GM12891 (cell line): Measurements from ENCODE around the gene ZEB2.
"Not testable (repeated sequence)": the region's sequence is repeated elsewhere in the genome, so short reads cannot be mapped to it uniquely, and the experiment has no call there.

ENCODE experiments used
- DNase-seq: peaks from one replicate; pipeline ENCODE4 v3.0.0; 2011; ENCODE audit warnings: low spot score; ENCODE audit not compliant: insufficient read length
- FAIRE-seq: peaks from 2 replicates; lab custom pipeline; 2011; peaks lifted over from hg19 to GRCh38; lab: Jason Lieb, UNC
- PAX5 ChIP-seq: IDR thresholded peaks from 2 replicates; pipeline ENCODE4 v1.6.1; 2011; ENCODE audit warnings: low read length, moderate library complexity, mild to moderate bottlenecking; ENCODE audit not compliant: insufficient read depth, severe bottlenecking
- POLR2A ChIP-seq: IDR thresholded peaks from 2 replicates; pipeline ENCODE4 v1.6.1; 2011; ENCODE audit warnings: low read depth, low read length, control low read depth
- POLR2AphosphoS5 ChIP-seq: IDR thresholded peaks from 2 replicates; pipeline ENCODE4 v1.6.1; 2011; ENCODE audit warnings: low read depth, low read length, control low read depth
- POU2F2 ChIP-seq: IDR thresholded peaks from 2 replicates; pipeline ENCODE4 v1.6.1; 2011; ENCODE audit warnings: low read depth, mild to moderate bottlenecking, control low read depth, low read length, moderate library complexity
- SPI1 ChIP-seq: IDR thresholded peaks from 2 replicates; pipeline ENCODE4 v1.6.1; 2011; ENCODE audit warnings: low read depth, low read length, control low read depth
- TAF1 ChIP-seq: IDR thresholded peaks from 2 replicates; pipeline ENCODE4 v1.6.1; 2011; ENCODE audit warnings: low read depth, low read length, control low read depth

ZEB2 gene

GRCh38 chr2:144370937-144371584 is 148.9 kb downstream of the ZEB2 start:
- FAIRE-seq (no peak), DNase-seq (no peak)
- TF ChIP-seq TAF1 = no peak
- no peak for TF ChIP-seq POLR2A
- TF ChIP-seq POLR2AphosphoS5 = no peak

- no peak for TF ChIP-seq POU2F2
- TF ChIP-seq POLR2AphosphoS5 = no peak
- no peak for TF ChIP-seq SPI1
- no peak for TF ChIP-seq POLR2A
- FAIRE-seq (no peak), DNase-seq (no peak)
Observed at GRCh38 chr2:144369416-144369815, 150.5 kb downstream of the ZEB2 start.

GRCh38 chr2:144366825-144367429 is 153.0 kb downstream of the ZEB2 start:
- FAIRE-seq = no peak
- no peak for DNase-seq
- no peak for TF ChIP-seq TAF1
- no peak for TF ChIP-seq SPI1
- no peak for TF ChIP-seq PAX5
- no peak for TF ChIP-seq POU2F2
- TF ChIP-seq POLR2A = no peak
- TF ChIP-seq POLR2AphosphoS5 = no peak

GRCh38 chr2:144364944-144365738 is 154.8 kb downstream of the ZEB2 start:
- FAIRE-seq = no peak
- DNase-seq = no peak
- TF ChIP-seq PAX5 = no peak
- no peak for TF ChIP-seq TAF1
- TF ChIP-seq POLR2AphosphoS5 = no peak
- TF ChIP-seq SPI1 = no peak
- TF ChIP-seq POLR2A = no peak
- TF ChIP-seq POU2F2 = no peak

- not testable (repeated sequence) for DNase-seq, FAIRE-seq
Observed at GRCh38 chr2:144364247-144364646, 155.7 kb downstream of the ZEB2 start.

GRCh38 chr2:144362401-144362800 is 157.5 kb downstream of the ZEB2 start:
- FAIRE-seq (no peak), DNase-seq (no peak)
- no peak for TF ChIP-seq SPI1
- no peak for TF ChIP-seq POLR2AphosphoS5

- DNase-seq = no peak
- TF ChIP-seq PAX5 = no peak
- TF ChIP-seq SPI1 = no peak
- no peak for TF ChIP-seq POLR2A
- no peak for TF ChIP-seq POU2F2
- no peak for TF ChIP-seq POLR2AphosphoS5
- no peak for TF ChIP-seq TAF1
- no peak for FAIRE-seq
Observed at GRCh38 chr2:144361742-144362141, 158.2 kb downstream of the ZEB2 start.

GRCh38 chr2:144359684-144360083 is 160.2 kb downstream of the ZEB2 start:
- DNase-seq (no peak), FAIRE-seq (no peak)
- TF ChIP-seq POLR2A (no peak), SPI1 (no peak), POU2F2 (no peak), PAX5 (no peak), TAF1 (no peak), POLR2AphosphoS5 (no peak)

- peak; percentile 78 for TF ChIP-seq POU2F2
- TF ChIP-seq POLR2AphosphoS5 = peak; percentile 83; the same call in 1 of the 2 replicates
- TF ChIP-seq POLR2A = peak; percentile 93
- TF ChIP-seq PAX5 = no peak
- no peak for DNase-seq
- peak; percentile 66 for FAIRE-seq
Observed at GRCh38 chr2:144358979-144359541, 160.9 kb downstream of the ZEB2 start.
